Measurements from ENCODE around the gene HYI.

- no peak for TF ChIP-seq CTCF (conservative IDR thresholded peaks at IDR 0.05)
- no peak for TF ChIP-seq EZH2 (IDR thresholded peaks at IDR 0.05; ENCODE audit: low read depth)
These were observed 40.1 kb upstream of the HYI start for GRCh38 chr1:43493661-43494450.

All from PC-9 (cell line).